Lower lobe of right lung (tissue), 2 donors: ENCODE data around the gene PTPRN2. TPM values are rescaled to one million over a fixed set of nuclear protein-coding genes. Genes with fewer than 3 reads are reported as not detected.

Source experiments
- ATAC-seq, 2 donors: fragments of 200-7000 bp; cut with Tn5 transposase; one replicate each; pipeline ENCODE4 v1.9.1; 2020 to 2022; ENCODE audit warnings: mild to moderate bottlenecking in 2 of 2, moderate library complexity in 2 of 2
- DNase-seq: peaks from one replicate; pipeline ENCODE4 v3.0.0-alpha.2; 2020
- H3K27ac ChIP-seq: fragments of 200-600 bp; one replicate; pipeline ENCODE4 v1.8.0; 2022
- H3K27me3 ChIP-seq: fragments of 200-600 bp; one replicate; pipeline ENCODE4 v1.8.0; 2022; ENCODE audit warnings: low read depth
- H3K36me3 ChIP-seq: fragments of 200-600 bp; one replicate; pipeline ENCODE4 v1.8.0; 2022; ENCODE audit warnings: mild to moderate bottlenecking
- H3K4me1 ChIP-seq: fragments of 200-600 bp; one replicate; pipeline ENCODE4 v1.8.0; 2022
- H3K4me3 ChIP-seq: fragments of 200-600 bp; one replicate; pipeline ENCODE4 v1.8.0; 2022; ENCODE audit warnings: mild to moderate bottlenecking
- H3K9me3 ChIP-seq: fragments of 200-600 bp; one replicate; pipeline ENCODE4 v1.8.0; 2022
- CTCF ChIP-seq: fragments of 200-600 bp; IDR thresholded peaks from one replicate; pipeline ENCODE4 v1.8.0; 2022; ENCODE audit warnings: antibody characterized with exemption, mild to moderate bottlenecking
- intact Hi-C: fragments of 100-400 bp; cut with DNase I; formaldehyde crosslinking; loops from one replicate; pipeline ENCODE4 v1.11.0; 2022
- total RNA-seq: library from RNA; stranded (reverse); fragmentation: NEBNext Ultra II Directional; extraction: Animal tissue kit (Norgen Biotek cat#: 25700); gene quantifications from one replicate; pipeline ENCODE4 v1.2.1, GENCODE V29; 2021
- donor health status: DM: no; HTN: yes; CAD: no; lungs with severe emphysema.

PTPRN2 gene
- total RNA-seq, 1 donor from 2014 or later = 6.8 TPM

GRCh38 chr7:157682064-157682945 is 905.3 kb downstream of the PTPRN2 start:
- DNase-seq = no peak
- intact Hi-C loops = no loop called here

GRCh38 chr7:157679607-157680006 is 908.0 kb downstream of the PTPRN2 start:
- Histone ChIP-seq H3K27ac (no peak overlapping the region), H3K36me3 (no peaks in the 10 kb centered on the region), H3K27me3 (peaks cover 76% of the 10 kb centered on the region), H3K4me1 (no peaks in the 10 kb centered on the region), H3K4me3 (no peak overlapping the region), H3K9me3 (no peaks in the 10 kb centered on the region)
- TF ChIP-seq CTCF = no peak
- ATAC-seq (no peak), DNase-seq (no peak)
- intact Hi-C loops = no loop called here

More at GRCh38 chr7:157682064-157682945, 905.3 kb downstream of the PTPRN2 start:
- no peak for ATAC-seq
- H3K27me3 ChIP-seq = peaks cover 89% of the 10 kb centered on the region
- H3K4me1 ChIP-seq = no peaks in the 10 kb centered on the region
- H3K27ac ChIP-seq = no peak overlapping the region
- H3K4me3 ChIP-seq = no peak overlapping the region
- no peak for TF ChIP-seq CTCF
- no peaks in the 10 kb centered on the region for H3K9me3 ChIP-seq
- H3K36me3 ChIP-seq = no peaks in the 10 kb centered on the region

- no peak for TF ChIP-seq CTCF
- Histone ChIP-seq H3K4me1 (no peaks in the 10 kb centered on the region), H3K4me3 (no peak overlapping the region), H3K27ac (no peak overlapping the region), H3K36me3 (no peaks in the 10 kb centered on the region), H3K27me3 (peaks cover 66% of the 10 kb centered on the region), H3K9me3 (no peaks in the 10 kb centered on the region)
- ATAC-seq (no peak), DNase-seq (no peak)
- intact Hi-C loops = no loop called here
Measured at GRCh38 chr7:157678501-157678900, 909.1 kb downstream of the PTPRN2 start.

- Histone ChIP-seq H3K36me3 (no peaks in the 10 kb centered on the region), H3K9me3 (no peaks in the 10 kb centered on the region), H3K4me1 (no peaks in the 10 kb centered on the region), H3K27ac (no peak overlapping the region), H3K4me3 (no peak overlapping the region), H3K27me3 (peaks cover 56% of the 10 kb centered on the region)
- intact Hi-C loops = no loop called here
- no peak for TF ChIP-seq CTCF
- ATAC-seq (no peak), DNase-seq (no peak)
Measured at GRCh38 chr7:157676456-157677255, 911.0 kb downstream of the PTPRN2 start.

GRCh38 chr7:157676001-157676400 is 911.6 kb downstream of the PTPRN2 start:
- no peak for ATAC-seq

More at GRCh38 chr7:157676001-157676400, 911.6 kb downstream of the PTPRN2 start:
- DNase-seq = no peak
- H3K9me3 ChIP-seq = no peaks in the 10 kb centered on the region
- no peak for TF ChIP-seq CTCF
- H3K27me3 ChIP-seq = peaks cover 51% of the 10 kb centered on the region
- H3K4me3 ChIP-seq = no peak overlapping the region
- H3K27ac ChIP-seq = no peak overlapping the region
- intact Hi-C loops = no loop called here
- no peaks in the 10 kb centered on the region for H3K36me3 ChIP-seq
- H3K4me1 ChIP-seq = no peaks in the 10 kb centered on the region
